GM12891 (cell line): ENCODE results near the gene PNPLA2.

Experiments
- DNase-seq: peaks from one replicate; pipeline ENCODE4 v3.0.0; 2011; ENCODE audit warnings: low spot score; ENCODE audit not compliant: insufficient read length
- FAIRE-seq: peaks from 2 replicates; lab custom pipeline; 2011; peaks lifted over from hg19 to GRCh38; lab: Jason Lieb, UNC
- PAX5 ChIP-seq: IDR thresholded peaks from 2 replicates; pipeline ENCODE4 v1.6.1; 2011; ENCODE audit warnings: low read length, moderate library complexity, mild to moderate bottlenecking; ENCODE audit not compliant: insufficient read depth, severe bottlenecking
- POLR2A ChIP-seq: IDR thresholded peaks from 2 replicates; pipeline ENCODE4 v1.6.1; 2011; ENCODE audit warnings: low read depth, low read length, control low read depth
- POLR2AphosphoS5 ChIP-seq: IDR thresholded peaks from 2 replicates; pipeline ENCODE4 v1.6.1; 2011; ENCODE audit warnings: low read depth, low read length, control low read depth
- POU2F2 ChIP-seq: IDR thresholded peaks from 2 replicates; pipeline ENCODE4 v1.6.1; 2011; ENCODE audit warnings: low read depth, mild to moderate bottlenecking, control low read depth, low read length, moderate library complexity
- SPI1 ChIP-seq: IDR thresholded peaks from 2 replicates; pipeline ENCODE4 v1.6.1; 2011; ENCODE audit warnings: low read depth, low read length, control low read depth
- TAF1 ChIP-seq: IDR thresholded peaks from 2 replicates; pipeline ENCODE4 v1.6.1; 2011; ENCODE audit warnings: low read depth, low read length, control low read depth

PNPLA2 gene

DNA sequence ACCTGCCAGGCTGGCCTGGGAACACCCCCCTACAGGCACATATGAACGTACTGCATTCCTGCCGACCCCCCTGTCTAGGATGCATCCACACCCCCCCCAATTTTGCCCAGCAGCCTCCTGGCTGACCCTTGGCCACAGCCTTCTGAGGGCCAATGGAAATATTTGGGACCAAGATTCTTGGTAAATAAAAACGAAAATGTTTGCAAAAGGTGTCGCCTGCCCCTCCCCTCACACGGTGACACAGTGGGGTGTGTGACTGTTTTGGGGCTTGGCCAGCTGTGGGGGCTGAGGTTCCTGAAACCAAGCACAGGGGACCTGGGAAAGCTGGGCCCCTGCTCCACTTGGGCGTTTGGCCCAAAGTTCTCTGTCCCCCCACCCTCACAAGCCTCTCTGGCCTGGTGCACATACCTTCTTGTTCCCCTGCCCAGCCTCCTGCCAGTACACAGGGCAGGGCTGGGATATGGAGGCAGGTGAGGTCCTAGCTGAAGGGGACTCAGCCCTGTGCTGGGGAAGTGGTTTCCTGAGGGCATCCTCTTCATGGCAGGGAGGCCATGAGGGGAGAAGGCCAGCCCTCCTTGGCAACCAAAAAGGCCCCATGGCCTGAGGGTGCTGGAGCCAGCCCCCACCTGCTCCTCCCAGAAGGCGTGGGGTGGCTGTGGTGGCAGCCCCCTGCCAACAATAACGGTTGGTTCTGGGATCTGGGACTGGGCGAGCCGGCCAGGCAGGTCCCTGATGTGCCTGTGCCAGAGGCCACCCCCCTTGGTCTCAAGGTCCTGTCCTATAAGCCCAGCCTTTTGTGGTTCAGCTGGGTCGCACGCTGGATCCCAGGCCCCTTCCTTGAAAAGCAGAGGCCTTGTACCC, 6.9 kb downstream of the PNPLA2 start:
- DNase-seq (no peak), FAIRE-seq (no peak)
- peak; percentile 23; the same call in 1 of the 2 replicates for TF ChIP-seq POLR2A
- TF ChIP-seq PAX5, result no peak

DNA sequence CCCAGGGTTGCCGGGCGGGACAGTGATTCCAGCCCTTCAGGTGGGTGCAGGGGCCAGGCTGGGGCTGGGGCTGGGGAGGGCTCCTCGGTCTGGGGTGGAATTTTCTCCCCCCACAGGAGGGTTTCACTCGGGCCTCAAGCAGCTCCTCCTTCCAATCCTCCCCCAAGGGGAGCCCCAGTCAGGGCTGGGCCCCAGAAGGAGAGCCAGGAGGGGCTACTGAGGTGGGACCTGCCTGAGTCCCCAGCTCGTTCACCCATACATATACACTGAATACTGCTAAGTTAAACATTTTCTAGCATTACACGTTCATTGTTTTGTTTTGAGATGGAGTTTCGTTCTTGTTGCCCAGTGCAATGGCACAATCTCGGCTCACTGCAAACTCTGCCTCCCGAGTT, 7.5 kb downstream of the PNPLA2 start:
- TF ChIP-seq POLR2A (no peak; the same call in 1 of the 2 replicates), PAX5 (no peak), POLR2AphosphoS5 (no peak), SPI1 (no peak), POU2F2 (no peak), TAF1 (no peak)
- no peak for DNase-seq
- FAIRE-seq, result no peak

DNA sequence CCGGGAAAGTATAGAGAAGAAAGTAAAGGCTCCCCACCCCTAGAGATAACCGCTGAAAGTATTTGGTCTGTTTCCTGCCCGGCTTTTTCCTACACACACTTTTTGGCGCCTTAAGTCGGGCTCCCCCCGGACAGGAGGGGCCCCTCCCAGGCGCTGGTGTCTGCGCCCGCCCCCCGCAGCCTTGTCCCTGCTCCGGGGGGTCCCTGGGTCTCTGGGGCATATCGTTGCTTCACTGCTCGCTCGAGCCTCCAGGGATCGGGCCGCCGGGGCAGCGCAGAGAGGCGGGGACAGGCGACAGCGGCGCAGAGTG, 8.1 kb downstream of the PNPLA2 start:
- DNase-seq (no peak), FAIRE-seq (no peak)
- TF ChIP-seq POU2F2 (no peak), SPI1 (no peak), POLR2AphosphoS5 (no peak), TAF1 (no peak), PAX5 (no peak), POLR2A (no peak)

DNA sequence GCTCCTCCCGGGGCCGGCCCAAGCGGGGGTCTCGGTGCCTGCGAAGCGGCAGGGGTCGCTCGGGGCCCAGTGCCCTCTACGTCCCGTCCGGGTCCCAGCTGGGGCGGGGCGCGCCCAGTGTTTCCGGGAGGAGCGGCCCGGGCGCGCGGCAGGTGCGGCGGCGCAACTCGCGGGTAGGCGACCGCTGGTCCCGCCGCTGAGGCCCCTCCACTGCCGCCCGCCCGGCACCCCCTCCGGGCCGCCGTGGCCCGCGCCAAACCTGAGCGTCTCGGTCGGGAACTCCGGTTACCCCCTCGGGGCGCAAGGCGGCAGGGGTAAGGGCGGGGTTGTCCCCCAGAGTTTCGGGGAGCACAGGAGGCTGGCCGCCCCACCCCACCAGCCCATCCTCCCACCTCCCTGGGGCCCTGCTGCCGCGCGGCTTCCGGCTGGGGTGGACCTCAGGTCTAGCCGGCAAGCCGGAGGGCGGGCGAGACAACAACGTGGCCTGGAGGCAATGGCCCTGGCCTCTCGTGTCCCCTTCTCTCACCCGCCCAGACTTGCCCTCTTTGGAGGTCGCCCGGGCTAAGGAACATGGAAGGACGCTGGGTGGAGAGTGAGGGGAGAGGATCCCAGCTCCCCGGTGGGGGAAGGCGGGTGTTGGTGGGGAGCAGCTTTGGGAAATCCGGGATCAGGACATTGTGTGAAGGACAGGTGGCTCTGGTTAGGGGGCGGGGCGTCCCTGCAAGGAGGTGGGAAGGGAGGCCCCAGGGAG, 8.6 kb downstream of the PNPLA2 start:
- no peak for TF ChIP-seq POU2F2
- no peak for TF ChIP-seq TAF1
- TF ChIP-seq SPI1, result no peak
- TF ChIP-seq PAX5, result no peak
- TF ChIP-seq POLR2A, result no peak
- TF ChIP-seq POLR2AphosphoS5, result no peak
- DNase-seq (no peak), FAIRE-seq (peak; percentile 95)

DNA sequence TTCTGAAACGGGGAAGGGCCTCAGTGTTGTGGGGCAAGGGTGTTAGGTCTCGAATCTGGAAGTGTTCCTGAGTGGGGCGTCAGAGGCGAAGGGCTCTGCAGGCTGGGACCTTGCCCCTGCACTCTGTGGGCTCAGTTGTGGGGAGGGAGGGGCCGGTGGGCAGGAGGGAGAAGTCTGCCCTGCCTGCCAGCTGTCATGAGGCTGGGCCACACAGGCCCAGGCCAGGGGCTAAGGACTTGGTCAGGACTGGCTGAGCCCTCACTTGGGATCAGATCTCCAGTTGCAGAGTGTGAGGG, 9.1 kb downstream of the PNPLA2 start, which contains the start of gene CRACR2B:
CRACR2B (plus strand) TSS at position 23 of the 296 bp plus-strand sequence. CDS start 689 bp downstream, outside the sequence.
- DNase-seq, result no peak
- FAIRE-seq, result peak; percentile 47
- TF ChIP-seq POLR2A (no peak), PAX5 (no peak), POLR2AphosphoS5 (no peak), POU2F2 (no peak), SPI1 (no peak), TAF1 (no peak)

DNA sequence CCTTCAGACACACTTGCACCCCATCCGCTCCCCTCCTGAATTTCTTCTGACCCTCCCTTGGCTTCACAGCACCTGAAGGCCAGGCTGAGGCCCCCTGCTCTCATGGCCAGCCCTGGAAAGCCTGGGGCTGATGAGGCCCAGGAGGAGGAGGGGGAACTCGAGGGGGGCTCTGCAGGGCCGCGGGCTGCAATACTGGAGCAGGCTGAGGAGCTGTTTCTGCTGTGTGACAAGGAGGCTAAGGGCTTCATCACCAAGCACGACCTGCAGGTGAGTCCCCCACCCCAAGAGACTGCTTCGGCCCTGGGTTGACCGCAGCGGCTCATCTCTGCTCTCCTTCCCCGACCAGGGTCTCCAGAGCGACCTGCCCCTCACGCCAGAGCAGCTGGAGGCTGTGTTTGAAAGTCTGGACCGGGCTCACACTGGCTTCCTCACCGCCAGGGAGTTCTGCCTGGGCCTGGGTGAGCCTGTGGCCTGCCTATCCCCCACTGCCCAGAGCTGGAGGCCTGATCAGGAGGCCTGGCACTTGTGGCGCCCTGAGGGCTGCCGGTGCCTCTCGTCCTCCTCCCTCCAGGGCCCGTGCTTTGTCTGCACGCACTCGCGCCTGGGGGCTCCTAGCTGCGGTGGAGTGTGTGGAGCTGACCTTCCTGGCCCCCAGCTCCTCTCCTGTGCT, 9.9 kb downstream of the PNPLA2 start:
- TF ChIP-seq PAX5 (no peak), SPI1 (no peak), POLR2AphosphoS5 (no peak), POLR2A (no peak)
- no peak for FAIRE-seq

GRCh38 chr11:829176-829846, 10.6 kb downstream of the PNPLA2 start:
- FAIRE-seq, result peak; percentile 90
- TF ChIP-seq POU2F2, result peak; percentile 82; the same call in 1 of the 2 replicates
- no peak for TF ChIP-seq PAX5
- no peak for DNase-seq

More for the DNA sequence above, 9.9 kb downstream of the PNPLA2 start:
- no peak for DNase-seq

GRCh38 chr11:829847-830294, 11.2 kb downstream of the PNPLA2 start:
- TF ChIP-seq POLR2A (no peak), PAX5 (no peak), POLR2AphosphoS5 (no peak), SPI1 (no peak), POU2F2 (no peak), TAF1 (no peak)
- no peak for DNase-seq
- no peak for FAIRE-seq
